Ovary (tissue), 3 donors: Measurements from ENCODE around the gene RING1.

Experiments used
- CTCF ChIP-seq, 3 donors: fragments of 450-650 bp in 2 of 3; fragments of 200-600 bp in 1 of 3; IDR thresholded peaks; one replicate each; pipeline versions ENCODE4 v1.5.1 to v1.8.0; 2016 to 2022; ENCODE audit warnings: antibody characterized with exemption in 3 of 3, mild to moderate bottlenecking in 1 of 3
- EP300 ChIP-seq: sonication (generic); formaldehyde crosslinking; IDR thresholded peaks from one replicate; pipeline ENCODE4 v1.6.1; 2017; ENCODE audit warnings: antibody characterized with exemption
- donor health status: DM: no; HTN: no; CAD: no.

- TF ChIP-seq CTCF (IDR thresholded peaks at IDR 0.05), result no peak
- no peak for TF ChIP-seq EP300
Measured at GRCh38 chr6:33213989-33214335, 5.7 kb downstream of the RING1 start.
